Lower leg skin (tissue), 4 donors: ENCODE results near the gene GLRX5. TPM values are rescaled to one million over a fixed set of nuclear protein-coding genes. Genes with fewer than 3 reads are reported as not detected.

Experiments
- DNase-seq, 2 donors: peaks; one replicate each; pipeline ENCODE4 v3.0.0-alpha.2; 2019; ENCODE audit warnings: low spot score in 2 of 2
- H3K4me3 ChIP-seq: fragments of 200-600 bp; sonication (generic); 2 replicates; pipeline ENCODE4 v1.5.1; 2017; ENCODE audit warnings: mild to moderate bottlenecking, low read depth; ENCODE audit not compliant: poor library complexity, severe bottlenecking
- CTCF ChIP-seq, 3 donors: fragments of 450-650 bp; IDR thresholded peaks; one replicate each; pipeline ENCODE4 v1.5.1; 2016; ENCODE audit warnings: antibody characterized with exemption in 3 of 3, mild to moderate bottlenecking in 3 of 3, moderate library complexity in 2 of 3
- POLR2A ChIP-seq, 2 donors: fragments of 450-650 bp; IDR thresholded peaks; one replicate each; pipeline ENCODE4 v1.6.1; 2016 to 2017; ENCODE audit warnings: antibody characterized with exemption in 2 of 2, mild to moderate bottlenecking in 1 of 2, moderate library complexity in 1 of 2
- WGBS, 2 donors: methylation state at CpG; one replicate each; pipeline ENCODE4 v1.1.5; 2018; 5-methylcytosine and 5-hydroxymethylcytosine counted together
- intact Hi-C: fragments of 100-400 bp; cut with DNase I; formaldehyde crosslinking; loops from one replicate; pipeline ENCODE4 v1.15.0; 2023; ENCODE audit warnings: low total_unique reads
- total RNA-seq, 4 donors: library from RNA; depleted of rRNA; stranded (reverse); fragments of >200 nt; gene quantifications; one replicate each; pipeline ENCODE4 v1.1.0, GENCODE V29; 2016

Gene GLRX5
- total RNA-seq, 4 donors from 2014 or later: 26.4 to 34.6 (median 33.9) TPM

GRCh38 chr14:95519699-95520098, 15.2 kb upstream of the GLRX5 start:
- no peak overlapping the region for H3K4me3 ChIP-seq
- peak; percentile 89 to 97 for DNase-seq
- 7 to 10% methylated on average over 6 of the region's 6 CpGs for WGBS, 2 donors
- intact Hi-C loops: no loop called here
- TF ChIP-seq CTCF (IDR thresholded peaks at IDR 0.05) (no peak), POLR2A (IDR thresholded peaks at IDR 0.05) (no peak)

- peak; percentile 60 to 85 for DNase-seq
- intact Hi-C loops: no loop called here
- 62 to 66% methylated on average over 3 of the region's 3 CpGs for WGBS, 2 donors
- no peak overlapping the region for H3K4me3 ChIP-seq
- TF ChIP-seq POLR2A (IDR thresholded peaks at IDR 0.05): no peak
- no peak for TF ChIP-seq CTCF (IDR thresholded peaks at IDR 0.05)
Observed at GRCh38 chr14:95520346-95520745, 14.5 kb upstream of the GLRX5 start.

GRCh38 chr14:95521001-95521400, 13.8 kb upstream of the GLRX5 start:
- peak in 1 of 2 donors; percentile 56 for DNase-seq
- WGBS, 2 donors: 88 to 92% methylated on average over 4 of the region's 4 CpGs
- intact Hi-C loops: no loop called here

GRCh38 chr14:95522116-95522515, 12.7 kb upstream of the GLRX5 start:
- TF ChIP-seq CTCF (IDR thresholded peaks at IDR 0.05) (no peak), POLR2A (IDR thresholded peaks at IDR 0.05) (no peak)
- peak in 1 of 2 donors; percentile 75 for DNase-seq
- 90 to 91% methylated on average over 11 of the region's 11 CpGs for WGBS, 2 donors
- intact Hi-C loops: no loop called here
- no peak overlapping the region for H3K4me3 ChIP-seq

More at GRCh38 chr14:95521001-95521400, 13.8 kb upstream of the GLRX5 start:
- TF ChIP-seq CTCF (IDR thresholded peaks at IDR 0.05): no peak
- no peak for TF ChIP-seq POLR2A (IDR thresholded peaks at IDR 0.05)
- H3K4me3 ChIP-seq: no peak overlapping the region

GRCh38 chr14:95522556-95522955, 12.3 kb upstream of the GLRX5 start:
- intact Hi-C loops: no loop called here
- whole genome bisulfite sequencing, 2 donors: 79 to 80% methylated on average over 4 of the region's 4 CpGs
- H3K4me3 ChIP-seq: no peak overlapping the region
- no peak for DNase-seq
- TF ChIP-seq CTCF (IDR thresholded peaks at IDR 0.05): no peak
- TF ChIP-seq POLR2A (IDR thresholded peaks at IDR 0.05): no peak
